ENCODE measurements around the gene SLC6A11.

- TF ChIP-seq CSRNP3 (CRISPR knock-in tag; IDR thresholded peaks at IDR 0.05), result no peak
- no peak for TF ChIP-seq ZFP3 (CRISPR knock-in tag; IDR thresholded peaks at IDR 0.05)
Measured at GRCh38 chr3:10806006-10806405, 10.0 kb upstream of the SLC6A11 start.

All from SK-N-SH treated with all-trans-retinoic acid at 6 μM for 48 hours (cell line).